Fibroblast of villous mesenchyme (primary cell): ENCODE results near the gene NET1. TPM values are rescaled to one million over a fixed set of nuclear protein-coding genes. Genes with fewer than 3 reads are reported as not detected.

Source experiments
- DNase-seq: peaks from one replicate; pipeline ENCODE4 v3.0.0-alpha.2; 2010; ENCODE audit warnings: low read depth
- H3K4me3 ChIP-seq: 2 replicates; pipeline ENCODE4 v1.5.1; 2011; ENCODE audit warnings: low read depth, mild to moderate bottlenecking, low read length
- total RNA-seq: library from RNA; depleted of rRNA; stranded (reverse); fragments of >200 nt; gene quantifications from 2 replicates; pipeline ENCODE4 v1.2.3, GENCODE V29; 2012
- TF ChIP-seq, protein P1 (sequence below): IDR thresholded peaks from 2 replicates; pipeline ENCODE4 v1.5.1; 2012; ENCODE audit warnings: low read depth, mild to moderate bottlenecking, low read length; ENCODE audit not compliant: insufficient read depth

The NET1 gene
- total RNA-seq, 1 donor: 23.3 TPM

DNA sequence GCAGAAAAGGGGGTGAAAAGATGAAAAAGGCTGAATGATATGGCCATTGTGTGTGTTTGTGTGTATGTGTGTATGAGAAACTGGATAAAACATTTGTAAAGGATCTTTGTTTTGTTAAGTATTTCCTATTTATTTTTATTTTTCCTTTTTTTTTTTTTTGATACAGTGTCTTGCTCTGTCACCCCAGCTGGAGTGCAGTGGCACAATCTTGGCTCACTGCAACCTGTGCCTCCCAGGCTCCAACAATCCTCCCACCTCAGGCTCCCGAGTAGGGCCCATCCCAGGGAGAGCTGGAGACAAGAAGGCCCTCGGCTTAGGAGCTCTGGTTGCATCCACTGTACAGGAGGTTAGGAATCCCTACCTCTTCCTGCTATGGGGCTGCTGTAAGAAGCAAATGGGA is 93.9 kb downstream of the NET1 start:
- TF ChIP-seq, protein P1, sequence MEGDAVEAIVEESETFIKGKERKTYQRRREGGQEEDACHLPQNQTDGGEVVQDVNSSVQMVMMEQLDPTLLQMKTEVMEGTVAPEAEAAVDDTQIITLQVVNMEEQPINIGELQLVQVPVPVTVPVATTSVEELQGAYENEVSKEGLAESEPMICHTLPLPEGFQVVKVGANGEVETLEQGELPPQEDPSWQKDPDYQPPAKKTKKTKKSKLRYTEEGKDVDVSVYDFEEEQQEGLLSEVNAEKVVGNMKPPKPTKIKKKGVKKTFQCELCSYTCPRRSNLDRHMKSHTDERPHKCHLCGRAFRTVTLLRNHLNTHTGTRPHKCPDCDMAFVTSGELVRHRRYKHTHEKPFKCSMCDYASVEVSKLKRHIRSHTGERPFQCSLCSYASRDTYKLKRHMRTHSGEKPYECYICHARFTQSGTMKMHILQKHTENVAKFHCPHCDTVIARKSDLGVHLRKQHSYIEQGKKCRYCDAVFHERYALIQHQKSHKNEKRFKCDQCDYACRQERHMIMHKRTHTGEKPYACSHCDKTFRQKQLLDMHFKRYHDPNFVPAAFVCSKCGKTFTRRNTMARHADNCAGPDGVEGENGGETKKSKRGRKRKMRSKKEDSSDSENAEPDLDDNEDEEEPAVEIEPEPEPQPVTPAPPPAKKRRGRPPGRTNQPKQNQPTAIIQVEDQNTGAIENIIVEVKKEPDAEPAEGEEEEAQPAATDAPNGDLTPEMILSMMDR: no peak
- H3K4me3 ChIP-seq: no peak overlapping the region
- DNase-seq: no peak

DNA sequence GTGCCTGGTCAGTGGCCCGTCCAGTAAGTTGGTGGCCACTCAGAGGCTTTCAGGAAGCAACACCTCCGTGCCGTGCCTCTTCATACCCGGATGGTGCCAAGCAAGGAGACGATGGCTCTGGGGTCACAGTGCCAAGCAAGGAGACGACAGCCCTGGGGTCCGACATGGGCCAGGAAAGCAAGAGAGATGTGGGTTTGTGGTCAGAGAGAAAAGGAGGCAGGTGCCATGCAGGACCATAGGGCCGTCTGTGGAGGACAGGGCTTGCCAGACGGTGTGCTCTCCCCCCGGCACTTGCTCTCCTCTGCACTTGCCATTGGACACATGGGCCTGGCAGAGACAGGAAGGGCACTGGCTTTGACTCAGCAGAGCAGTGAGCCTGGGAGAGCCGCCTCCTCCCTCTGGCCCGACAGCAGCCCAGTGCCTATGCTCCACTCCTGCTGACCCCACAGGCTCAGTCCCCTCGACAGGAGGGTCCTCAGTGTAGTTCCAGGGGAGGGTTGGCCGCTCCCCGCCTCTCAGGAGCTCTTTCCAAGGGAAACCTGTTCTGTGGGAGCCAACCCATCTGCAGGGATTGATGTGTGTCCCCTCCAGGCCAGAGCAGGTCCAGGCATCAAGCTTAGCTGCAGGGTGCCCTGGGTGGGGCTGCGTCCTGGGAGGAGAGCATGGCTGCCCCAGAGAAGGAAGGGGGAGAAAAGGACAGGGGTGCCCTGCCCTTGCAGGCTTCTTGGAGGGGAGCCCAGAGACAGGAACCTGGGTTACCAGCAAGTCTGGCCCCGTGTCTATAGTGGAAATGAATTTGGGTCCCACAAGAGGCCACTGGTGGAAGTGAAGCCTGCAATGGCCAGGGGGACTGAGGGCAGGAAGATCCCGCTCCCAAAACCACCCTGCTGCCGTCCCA is 94.6 kb downstream of the NET1 start:
- TF ChIP-seq, protein P1: no peak
- no peak overlapping the region for H3K4me3 ChIP-seq
- no peak for DNase-seq

DNA sequence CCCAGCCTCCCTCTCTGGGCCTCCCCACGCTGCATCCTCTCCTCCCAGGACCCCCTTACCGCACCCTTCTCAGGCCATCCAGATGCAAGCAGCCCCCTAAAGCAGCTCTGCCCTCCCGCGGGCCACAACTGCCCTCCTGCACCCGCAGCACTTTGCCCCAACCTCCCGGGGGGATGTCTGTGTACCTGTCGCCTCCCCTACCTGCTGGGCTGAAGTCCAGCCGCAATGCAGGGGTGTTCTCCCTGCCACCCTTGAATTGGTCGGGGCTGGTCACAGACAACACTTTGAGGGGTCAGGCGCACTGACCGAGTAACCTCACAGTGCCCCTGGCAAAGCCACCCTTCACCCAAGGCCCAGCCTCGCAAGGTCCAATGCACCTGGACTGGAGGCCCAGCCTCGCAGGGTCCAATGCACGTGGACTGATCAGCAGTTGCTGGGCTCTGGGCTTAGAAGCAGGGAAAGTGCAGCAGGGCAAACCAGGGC is 95.3 kb downstream of the NET1 start:
- no peak overlapping the region for H3K4me3 ChIP-seq
- TF ChIP-seq, protein P1: no peak
- DNase-seq: no peak

DNA sequence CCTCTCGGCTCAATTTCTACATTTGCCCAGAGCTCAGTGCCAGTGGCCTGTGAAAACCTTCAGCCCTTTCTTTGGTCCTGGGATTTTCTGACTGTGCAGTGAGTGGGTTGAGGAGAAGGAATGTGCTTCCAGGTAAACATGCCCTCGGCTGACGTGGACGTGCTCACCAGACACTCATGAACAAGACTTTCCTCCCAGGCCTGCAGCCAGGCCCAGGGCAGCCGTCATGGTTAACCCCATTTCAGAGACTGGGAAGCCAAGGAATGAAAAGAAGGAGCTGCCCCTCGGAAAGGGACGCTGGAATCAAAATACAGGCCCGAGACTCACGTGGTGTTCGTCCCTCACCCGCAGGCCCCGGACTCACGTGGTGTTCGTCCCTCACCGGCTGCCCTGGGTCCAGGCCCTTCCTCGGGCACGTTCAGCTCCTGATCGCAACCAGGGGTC is 95.8 kb downstream of the NET1 start:
- TF ChIP-seq, protein P1: no peak
- no peak overlapping the region for H3K4me3 ChIP-seq
- no peak for DNase-seq

Other genes starting within 250 kb of the NET1 start
- not detected in 2 replicates for gene AKR1C8, start 227.4 kb upstream of the NET1 start, total RNA-seq
- not detected in 2 replicates for gene AKR1C4, start 215.7 kb upstream of the NET1 start, total RNA-seq
- gene UCN3, start 47.6 kb upstream of the NET1 start, total RNA-seq: not detected in 2 replicates
- gene TUBAL3, start 7.7 kb upstream of the NET1 start, total RNA-seq: not detected in 2 replicates
- gene CALML5, start 87.0 kb downstream of the NET1 start, total RNA-seq: not detected in 2 replicates
- gene CALML3, start 112.4 kb downstream of the NET1 start, total RNA-seq: not detected in 2 replicates